Neural progenitor cell (in vitro differentiated cells): Measurements from ENCODE around the gene DYNLT4. TPM values are rescaled to one million over a fixed set of nuclear protein-coding genes. Genes with fewer than 3 reads are reported as not detected.

Source experiments
- DNase-seq: peaks from one replicate; pipeline ENCODE4 v3.0.0-alpha.2; 2016; ENCODE audit warnings: low spot score
- H2AFZ ChIP-seq: fragments of 200-600 bp; sonication (generic); replicated peaks from 2 replicates; pipeline ENCODE4 v1.6.1; 2016; ENCODE audit warnings: antibody characterized with exemption
- H3F3A ChIP-seq: fragments of 200-600 bp; sonication (generic); 2 replicates; pipeline ENCODE4 v1.6.1; 2016; ENCODE audit warnings: antibody characterized with exemption, low read depth
- H3K27ac ChIP-seq: fragments of 200-600 bp; sonication (generic); 2 replicates; pipeline ENCODE4 v1.5.1; 2016; ENCODE audit warnings: mild to moderate bottlenecking
- H3K27me3 ChIP-seq: fragments of 200-600 bp; sonication (generic); 2 replicates; pipeline ENCODE4 v1.6.1; 2016; ENCODE audit warnings: mild to moderate bottlenecking, moderate library complexity
- H3K36me3 ChIP-seq: fragments of 200-600 bp; sonication (generic); 2 replicates; pipeline ENCODE4 v1.5.1; 2016
- H3K4me1 ChIP-seq: fragments of 200-600 bp; sonication (generic); 2 replicates; pipeline ENCODE4 v1.6.1; 2016; ENCODE audit warnings: mixed run types
- H3K4me2 ChIP-seq: fragments of 200-600 bp; sonication (generic); 2 replicates; pipeline ENCODE4 v1.6.1; 2016
- H3K4me3 ChIP-seq: fragments of 200-600 bp; sonication (generic); 2 replicates; pipeline ENCODE4 v1.5.1; 2016
- H3K79me2 ChIP-seq: fragments of 200-600 bp; sonication (generic); 2 replicates; pipeline ENCODE4 v1.6.1; 2016; ENCODE audit warnings: low read depth
- H3K9ac ChIP-seq: fragments of 200-600 bp; sonication (generic); 2 replicates; pipeline ENCODE4 v1.6.1; 2016
- H3K9me3 ChIP-seq: fragments of 200-600 bp; sonication (generic); 2 replicates; pipeline ENCODE4 v1.5.1; 2016; ENCODE audit warnings: low read depth
- H4K20me1 ChIP-seq: fragments of 200-600 bp; sonication (generic); 2 replicates; pipeline ENCODE4 v1.6.1; 2016; ENCODE audit warnings: low read depth
- H3K27ac Mint-ChIP-seq: 3 replicates; pipeline ENCODE4 v1.8.0; 2021; ENCODE audit warnings: mixed read lengths
- H3K27me3 Mint-ChIP-seq: 2 replicates; pipeline ENCODE4 v1.8.0; 2022; ENCODE audit warnings: low read depth, mild to moderate bottlenecking, inconsistent platforms, moderate library complexity, mixed read lengths; ENCODE audit not compliant: insufficient read depth
- H3K36me3 Mint-ChIP-seq: 3 replicates; pipeline ENCODE4 v1.8.0; 2021; ENCODE audit warnings: mixed read lengths
- H3K4me1 Mint-ChIP-seq: 3 replicates; pipeline ENCODE4 v1.8.0; 2021; ENCODE audit warnings: mixed read lengths
- H3K4me3 Mint-ChIP-seq: 3 replicates; pipeline ENCODE4 v1.8.0; 2021; ENCODE audit warnings: mild to moderate bottlenecking, moderate library complexity, mixed read lengths
- H3K9me3 Mint-ChIP-seq: 3 replicates; pipeline ENCODE4 v1.8.0; 2020; ENCODE audit warnings: mixed read lengths
- EZH2 ChIP-seq: fragments of 200-600 bp; sonication (generic); IDR thresholded peaks from 2 replicates; pipeline ENCODE4 v1.6.1; 2017; ENCODE audit warnings: antibody characterized with exemption, mild to moderate bottlenecking, moderate library complexity
- EZH2phosphoT487 ChIP-seq: fragments of 200-600 bp; sonication (generic); IDR thresholded peaks from 2 replicates; pipeline ENCODE4 v1.6.1; 2017; ENCODE audit warnings: antibody characterized with exemption
- total RNA-seq: library from RNA; depleted of rRNA; stranded (reverse); fragments of >200 nt; gene quantifications from 2 replicates; pipeline ENCODE4 v1.2.3, GENCODE V29; 2015; ENCODE audit warnings: low replicate concordance
- TF ChIP-seq, protein P1 (sequence below): fragments of 200-600 bp; sonication (generic); IDR thresholded peaks from 2 replicates; pipeline ENCODE4 v1.5.1; 2017; ENCODE audit warnings: antibody characterized with exemption, mild to moderate bottlenecking

The DYNLT4 gene
- total RNA-seq, 1 donor from 2014 or later, result not detected

DNA sequence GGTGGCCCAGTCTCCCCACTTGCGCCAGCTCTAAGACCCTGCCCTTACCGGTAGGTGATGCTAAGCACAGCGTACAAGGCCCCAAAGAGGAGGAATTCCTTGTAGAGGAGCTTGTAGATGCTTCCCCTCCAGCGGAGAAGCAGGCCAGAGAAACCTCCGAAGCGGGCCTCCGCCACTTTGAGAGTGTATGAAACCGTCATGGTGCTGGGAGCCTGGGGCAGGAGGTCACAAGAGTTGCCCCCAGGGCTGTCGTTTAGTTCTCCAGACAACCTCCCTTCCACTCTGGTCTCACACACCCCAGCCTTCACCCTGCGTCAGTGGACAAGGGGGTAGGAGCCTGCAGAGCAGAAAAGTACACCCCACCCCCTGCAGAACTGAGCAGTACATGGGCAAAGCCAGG, 19.6 kb downstream of the DYNLT4 start:
- Histone ChIP-seq H3K9me3 (no peaks in the 10 kb centered on the region), H4K20me1 (no peaks in the 10 kb centered on the region), H2AFZ (no peak overlapping the region), H3K79me2 (no peaks in the 10 kb centered on the region), H3K36me3 (no peaks in the 10 kb centered on the region), H3K4me3 (no peak overlapping the region), H3K4me2 (no peak overlapping the region), H3K9ac (no peak overlapping the region), H3K4me1 (peaks cover 18% of the 10 kb centered on the region), H3F3A (peaks cover 30% of the 10 kb centered on the region), H3K27me3 (peaks cover 36% of the 10 kb centered on the region), H3K27ac (no peak overlapping the region)
- Mint-ChIP-seq H3K9me3 (no peaks in the 10 kb centered on the region), H3K4me1 (peaks cover 30% of the 10 kb centered on the region), H3K36me3 (peaks cover 2% of the 10 kb centered on the region), H3K27ac (no peak overlapping the region), H3K27me3 (peaks cover 12% of the 10 kb centered on the region), H3K4me3 (no peak overlapping the region)
- TF ChIP-seq, protein P1, sequence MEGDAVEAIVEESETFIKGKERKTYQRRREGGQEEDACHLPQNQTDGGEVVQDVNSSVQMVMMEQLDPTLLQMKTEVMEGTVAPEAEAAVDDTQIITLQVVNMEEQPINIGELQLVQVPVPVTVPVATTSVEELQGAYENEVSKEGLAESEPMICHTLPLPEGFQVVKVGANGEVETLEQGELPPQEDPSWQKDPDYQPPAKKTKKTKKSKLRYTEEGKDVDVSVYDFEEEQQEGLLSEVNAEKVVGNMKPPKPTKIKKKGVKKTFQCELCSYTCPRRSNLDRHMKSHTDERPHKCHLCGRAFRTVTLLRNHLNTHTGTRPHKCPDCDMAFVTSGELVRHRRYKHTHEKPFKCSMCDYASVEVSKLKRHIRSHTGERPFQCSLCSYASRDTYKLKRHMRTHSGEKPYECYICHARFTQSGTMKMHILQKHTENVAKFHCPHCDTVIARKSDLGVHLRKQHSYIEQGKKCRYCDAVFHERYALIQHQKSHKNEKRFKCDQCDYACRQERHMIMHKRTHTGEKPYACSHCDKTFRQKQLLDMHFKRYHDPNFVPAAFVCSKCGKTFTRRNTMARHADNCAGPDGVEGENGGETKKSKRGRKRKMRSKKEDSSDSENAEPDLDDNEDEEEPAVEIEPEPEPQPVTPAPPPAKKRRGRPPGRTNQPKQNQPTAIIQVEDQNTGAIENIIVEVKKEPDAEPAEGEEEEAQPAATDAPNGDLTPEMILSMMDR, result no peak
- TF ChIP-seq EZH2 (no peak), EZH2phosphoT487 (no peak)
- no peak for DNase-seq

DNA sequence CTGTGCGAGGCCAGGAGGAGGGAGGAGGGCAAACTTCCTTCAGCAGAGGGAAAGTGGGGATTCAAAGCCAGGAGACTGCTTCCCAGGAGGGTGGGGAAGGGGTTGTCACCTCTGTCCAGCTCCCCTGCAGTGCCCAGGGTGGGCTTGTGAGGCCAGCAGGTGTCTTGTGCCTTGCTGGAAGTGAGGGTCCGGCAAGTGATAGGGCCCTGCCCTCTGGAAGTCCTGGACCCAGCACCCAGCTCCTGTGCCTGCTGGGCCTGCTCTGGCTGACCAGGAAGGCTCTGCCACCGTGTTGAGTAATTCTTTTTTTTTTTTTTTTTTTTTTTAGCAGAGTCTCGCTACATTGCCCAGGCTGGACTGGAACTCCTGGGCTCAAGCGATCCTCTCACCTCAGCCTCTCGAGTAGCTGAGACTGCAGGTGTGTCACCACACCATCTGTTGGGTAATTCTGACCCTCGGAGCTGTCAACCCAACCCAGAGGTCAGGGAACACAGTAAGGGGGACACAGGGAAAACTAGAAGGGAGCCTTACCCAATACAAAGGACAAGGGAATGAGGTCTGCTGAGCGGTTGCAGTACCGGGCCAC, 20.2 kb downstream of the DYNLT4 start:
- Histone ChIP-seq H3K27ac (no peak overlapping the region), H2AFZ (peak overlapping the region; percentile 80), H3K9ac (no peak overlapping the region), H3K9me3 (no peaks in the 10 kb centered on the region), H4K20me1 (no peaks in the 10 kb centered on the region), H3K27me3 (peaks cover 36% of the 10 kb centered on the region), H3K79me2 (no peaks in the 10 kb centered on the region), H3K36me3 (no peaks in the 10 kb centered on the region), H3K4me3 (peak overlapping the region; percentile 45), H3K4me1 (peaks cover 18% of the 10 kb centered on the region), H3K4me2 (peak overlapping the region; percentile 76), H3F3A (peaks cover 33% of the 10 kb centered on the region)
- Mint-ChIP-seq H3K9me3 (no peaks in the 10 kb centered on the region), H3K4me1 (peaks cover 30% of the 10 kb centered on the region), H3K27me3 (peaks cover 12% of the 10 kb centered on the region), H3K27ac (no peak overlapping the region), H3K4me3 (peak overlapping the region; percentile 67), H3K36me3 (peaks cover 2% of the 10 kb centered on the region)
- no peak for TF ChIP-seq EZH2phosphoT487
- TF ChIP-seq, protein P1, result no peak
- TF ChIP-seq EZH2, result no peak
- no peak for DNase-seq

DNA sequence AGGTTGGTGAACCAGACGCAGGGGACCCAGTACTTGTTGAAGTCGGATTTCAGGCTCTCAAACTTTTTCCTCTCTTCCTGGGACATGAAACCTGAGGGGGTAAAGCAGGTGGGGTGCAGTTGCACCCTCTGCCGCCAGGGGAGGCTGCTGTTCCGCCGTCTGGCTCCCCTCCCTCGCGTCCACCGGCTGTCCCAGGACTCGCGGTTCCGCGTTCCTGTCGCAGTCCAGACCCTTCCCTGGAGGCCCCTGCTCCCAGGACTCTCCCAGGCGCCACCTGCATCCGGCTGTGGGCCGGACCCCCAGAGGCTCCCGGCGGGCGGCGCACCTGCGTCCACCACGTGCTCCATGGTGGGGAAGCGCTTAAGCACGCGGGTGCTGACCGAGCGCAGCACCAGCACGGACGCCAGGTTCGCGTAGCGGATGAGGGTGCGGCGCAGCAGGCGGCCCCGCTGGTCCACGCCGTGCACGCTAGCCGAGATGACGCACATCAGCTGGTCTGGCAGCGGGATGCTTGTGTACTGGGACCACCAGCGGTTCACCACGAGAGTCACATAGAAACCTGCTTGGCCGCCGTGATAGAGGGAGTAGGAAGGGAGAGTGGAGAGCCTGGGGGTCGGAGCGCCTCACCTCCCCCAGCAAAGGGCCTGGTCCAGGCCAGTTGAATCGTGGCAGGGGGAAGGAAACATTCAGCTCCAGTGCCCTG, 20.9 kb downstream of the DYNLT4 start:
- Histone ChIP-seq H3K27ac (no peak overlapping the region), H3K4me2 (peak overlapping the region; percentile 76), H3K9me3 (no peaks in the 10 kb centered on the region), H3K79me2 (no peaks in the 10 kb centered on the region), H3K4me1 (peaks cover 18% of the 10 kb centered on the region), H3F3A (peaks cover 40% of the 10 kb centered on the region), H4K20me1 (no peaks in the 10 kb centered on the region), H3K9ac (no peak overlapping the region), H3K27me3 (peaks cover 36% of the 10 kb centered on the region), H3K36me3 (no peaks in the 10 kb centered on the region), H3K4me3 (peak overlapping the region; percentile 45), H2AFZ (peak overlapping the region; percentile 80)
- Mint-ChIP-seq H3K9me3 (no peaks in the 10 kb centered on the region), H3K27me3 (peaks cover 12% of the 10 kb centered on the region), H3K36me3 (peaks cover 6% of the 10 kb centered on the region), H3K4me1 (peaks cover 28% of the 10 kb centered on the region), H3K4me3 (peak overlapping the region; percentile 67), H3K27ac (no peak overlapping the region)
- DNase-seq, result peak; percentile 84
- TF ChIP-seq EZH2phosphoT487, result no peak
- TF ChIP-seq, protein P1, result peak; percentile 98
